Pancreas (tissue), 10 donors: ENCODE data around the gene NDUFAF8. TPM values are rescaled to one million over a fixed set of nuclear protein-coding genes. Genes with fewer than 3 reads are reported as not detected.
A peak's percentile ranks its signal among the peaks of the same experiment; 100 is the strongest.

ENCODE experiments used
- ATAC-seq, 4 donors: fragments of 200-7000 bp; cut with Tn5 transposase; one replicate each; pipeline versions ENCODE4 v1.8.0 to v1.9.1; 2020; ENCODE audit warnings: mild to moderate bottlenecking in 4 of 4, moderate library complexity in 4 of 4
- DNase-seq, 6 donors: peaks; one replicate each; pipeline ENCODE4 v3.0.0-alpha.2; 2020
- FAIRE-seq: peaks from 2 replicates; lab custom pipeline; 2012; peaks lifted over from hg19 to GRCh38; lab: Jason Lieb, UNC
- H3K27ac ChIP-seq, 4 donors: fragments of 200-600 bp; sonication (generic); 1 replicate in 3 of 4; 2 replicates in 1 of 4; pipeline versions ENCODE4 v1.5.0 to v1.8.0; 2020
- H3K27me3 ChIP-seq, 4 donors: fragments of 200-600 bp; one replicate each; pipeline ENCODE4 v1.8.0; 2021
- H3K36me3 ChIP-seq, 3 donors: fragments of 200-600 bp; sonication (generic) in 1 of 3; one replicate each; pipeline versions ENCODE4 v1.5.0 to v1.8.0; 2020 to 2021
- H3K4me1 ChIP-seq, 3 donors: fragments of 200-600 bp; one replicate each; pipeline ENCODE4 v1.8.0; 2021
- H3K4me3 ChIP-seq, 4 donors: fragments of 200-600 bp; sonication (generic) in 2 of 4; one replicate each; pipeline versions ENCODE4 v1.5.0 to v1.8.0; 2020 to 2021
- H3K9me3 ChIP-seq, 4 donors: fragments of 200-600 bp; one replicate each; pipeline ENCODE4 v1.8.0; 2021
- WGBS, 2 donors: extraction: QIAGEN DNeasy Blood & Tissue Kit; methylation state at CpG; one replicate each; pipeline ENCODE4 v1.1.7; 2013; 5-methylcytosine and 5-hydroxymethylcytosine counted together
- intact Hi-C, 3 donors: fragments of 100-400 bp; cut with DNase I; formaldehyde crosslinking; loops; one replicate each; pipeline versions ENCODE4 v1.11.1 to v1.14.2; 2022
- polyA plus RNA-seq, 2 donors: library from polyadenylated mRNA; stranded (reverse); fragments of 200-250 nt; gene quantifications; one replicate each; pipeline ENCODE4 v1.2.3, GENCODE V29; 2013
- total RNA-seq, 6 donors: library from RNA; stranded (reverse); fragmentation: NEBNext Ultra II Directional in 4 of 6; extraction: Animal tissue kit (Norgen Biotek cat#: 25700) in 4 of 6; gene quantifications; one replicate each; pipeline versions ENCODE4 v1.2.1 to v1.2.4, GENCODE V29; 2021 to 2023
- TF ChIP-seq, protein P1 (sequence below), 4 donors: fragments of 200-600 bp; sonication (generic) in 3 of 4; IDR thresholded peaks; one replicate each; pipeline versions ENCODE4 v1.5.0 to v1.8.0; 2021; ENCODE audit warnings: antibody characterized with exemption in 4 of 4
- donor health status: healthy with polysubstance abuse.
- donor health status: DM: no; HTN: no; CAD: no; lungs with moderate emphysema.
- donor health status: DM: no; HTN: no; CAD: no.
- donor health status: control.
- donor health status: control.
- donor health status: Bipolar disorder and iron deficiency.
- donor health status: DM: yes; HTN: yes; CAD: no.
- donor health status: DM: no; HTN: no; CAD: no.
- donor health status: DM: no; HTN: no; CAD: no.
- donor health status: DM: yes; HTN: yes; CAD: no.

The NDUFAF8 gene
- total and polyA plus RNA-seq, 8 donors = 17.5 to 34.1 (median 21.9) TPM

GRCh38 chr17:81229666-81229920 is 9.5 kb upstream of the NDUFAF8 start:
- no peak for FAIRE-seq

GRCh38 chr17:81230043-81230820 is 8.9 kb upstream of the NDUFAF8 start:
- DNase-seq (peak in 3 of 6 donors; percentile 17 to 79 (median 50)), ATAC-seq (peak in 3 of 4 donors; percentile 14 to 33 (median 27)), FAIRE-seq (no peak)
- H3K27me3 ChIP-seq = no peaks in the 10 kb centered on the region
- no peaks in the 10 kb centered on the region for H3K9me3 ChIP-seq
- intact Hi-C loops = no loop called here
- H3K27ac ChIP-seq = no peak overlapping the region
- TF ChIP-seq, protein P1, sequence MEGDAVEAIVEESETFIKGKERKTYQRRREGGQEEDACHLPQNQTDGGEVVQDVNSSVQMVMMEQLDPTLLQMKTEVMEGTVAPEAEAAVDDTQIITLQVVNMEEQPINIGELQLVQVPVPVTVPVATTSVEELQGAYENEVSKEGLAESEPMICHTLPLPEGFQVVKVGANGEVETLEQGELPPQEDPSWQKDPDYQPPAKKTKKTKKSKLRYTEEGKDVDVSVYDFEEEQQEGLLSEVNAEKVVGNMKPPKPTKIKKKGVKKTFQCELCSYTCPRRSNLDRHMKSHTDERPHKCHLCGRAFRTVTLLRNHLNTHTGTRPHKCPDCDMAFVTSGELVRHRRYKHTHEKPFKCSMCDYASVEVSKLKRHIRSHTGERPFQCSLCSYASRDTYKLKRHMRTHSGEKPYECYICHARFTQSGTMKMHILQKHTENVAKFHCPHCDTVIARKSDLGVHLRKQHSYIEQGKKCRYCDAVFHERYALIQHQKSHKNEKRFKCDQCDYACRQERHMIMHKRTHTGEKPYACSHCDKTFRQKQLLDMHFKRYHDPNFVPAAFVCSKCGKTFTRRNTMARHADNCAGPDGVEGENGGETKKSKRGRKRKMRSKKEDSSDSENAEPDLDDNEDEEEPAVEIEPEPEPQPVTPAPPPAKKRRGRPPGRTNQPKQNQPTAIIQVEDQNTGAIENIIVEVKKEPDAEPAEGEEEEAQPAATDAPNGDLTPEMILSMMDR (IDR thresholded peaks at IDR 0.05) = peak in 1 of 4 donors; percentile 8
- no peak overlapping the region for H3K4me3 ChIP-seq
- no peaks in the 10 kb centered on the region for H3K4me1 ChIP-seq
- H3K36me3 ChIP-seq = peaks cover 0 to 8% (median 0%) of the 10 kb centered on the region in 3 donors
- 89 to 90% methylated on average over 24 to 26 of the region's 26 CpGs for WGBS, 2 donors

More at GRCh38 chr17:81229666-81229920, 9.5 kb upstream of the NDUFAF8 start:
- WGBS, 2 donors = 90 to 92% methylated on average over 14 of the region's 14 CpGs
- no peaks in the 10 kb centered on the region for H3K27me3 ChIP-seq
- H3K36me3 ChIP-seq = peaks cover 0 to 8% (median 0%) of the 10 kb centered on the region in 3 donors
- H3K27ac ChIP-seq = no peak overlapping the region
- H3K4me1 ChIP-seq = no peaks in the 10 kb centered on the region
- peak in 1 of 6 donors; percentile 53 for DNase-seq
- intact Hi-C loops = no loop called here
- ATAC-seq = no peak
- no peaks in the 10 kb centered on the region for H3K9me3 ChIP-seq
- TF ChIP-seq, protein P1 (IDR thresholded peaks at IDR 0.05) = no peak
- H3K4me3 ChIP-seq = no peak overlapping the region

DNA sequence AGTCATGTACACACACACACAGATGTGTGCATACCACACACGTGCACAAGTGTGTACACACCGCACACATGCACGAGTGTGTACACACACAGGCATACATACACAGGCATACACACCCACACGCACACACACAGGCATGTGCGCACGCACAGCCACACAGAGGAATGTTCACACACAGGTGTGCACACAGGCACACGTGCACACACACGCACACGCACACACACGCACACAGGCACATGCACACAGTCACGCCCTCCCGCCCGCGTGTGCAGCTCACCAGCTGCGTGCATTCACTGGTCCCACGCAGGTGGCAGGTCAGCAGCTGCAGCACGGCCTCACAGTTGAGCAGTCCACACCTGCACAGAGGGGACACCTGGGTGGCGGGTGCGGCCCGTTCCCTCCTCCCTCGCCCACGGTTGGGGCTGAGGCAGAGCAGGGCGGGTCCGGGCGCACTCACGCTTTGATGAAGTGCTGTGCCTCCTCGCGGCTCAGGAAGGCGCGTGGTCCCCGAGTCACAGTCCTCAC is 7.9 kb upstream of the NDUFAF8 start:
- no peaks in the 10 kb centered on the region for H3K4me1 ChIP-seq
- no peak for ATAC-seq
- H3K27ac ChIP-seq = no peak overlapping the region
- intact Hi-C loops = no loop called here
- no peak for FAIRE-seq
- TF ChIP-seq, protein P1 (IDR thresholded peaks at IDR 0.05) = no peak
- no peak overlapping the region for H3K4me3 ChIP-seq
- peaks cover 0 to 8% (median 0%) of the 10 kb centered on the region in 3 donors for H3K36me3 ChIP-seq
- H3K9me3 ChIP-seq = no peaks in the 10 kb centered on the region
- 90 to 91% methylated on average over 30 to 31 of the region's 31 CpGs for WGBS, 2 donors
- H3K27me3 ChIP-seq = no peaks in the 10 kb centered on the region
- DNase-seq = peak in 1 of 6 donors; percentile 29

DNA sequence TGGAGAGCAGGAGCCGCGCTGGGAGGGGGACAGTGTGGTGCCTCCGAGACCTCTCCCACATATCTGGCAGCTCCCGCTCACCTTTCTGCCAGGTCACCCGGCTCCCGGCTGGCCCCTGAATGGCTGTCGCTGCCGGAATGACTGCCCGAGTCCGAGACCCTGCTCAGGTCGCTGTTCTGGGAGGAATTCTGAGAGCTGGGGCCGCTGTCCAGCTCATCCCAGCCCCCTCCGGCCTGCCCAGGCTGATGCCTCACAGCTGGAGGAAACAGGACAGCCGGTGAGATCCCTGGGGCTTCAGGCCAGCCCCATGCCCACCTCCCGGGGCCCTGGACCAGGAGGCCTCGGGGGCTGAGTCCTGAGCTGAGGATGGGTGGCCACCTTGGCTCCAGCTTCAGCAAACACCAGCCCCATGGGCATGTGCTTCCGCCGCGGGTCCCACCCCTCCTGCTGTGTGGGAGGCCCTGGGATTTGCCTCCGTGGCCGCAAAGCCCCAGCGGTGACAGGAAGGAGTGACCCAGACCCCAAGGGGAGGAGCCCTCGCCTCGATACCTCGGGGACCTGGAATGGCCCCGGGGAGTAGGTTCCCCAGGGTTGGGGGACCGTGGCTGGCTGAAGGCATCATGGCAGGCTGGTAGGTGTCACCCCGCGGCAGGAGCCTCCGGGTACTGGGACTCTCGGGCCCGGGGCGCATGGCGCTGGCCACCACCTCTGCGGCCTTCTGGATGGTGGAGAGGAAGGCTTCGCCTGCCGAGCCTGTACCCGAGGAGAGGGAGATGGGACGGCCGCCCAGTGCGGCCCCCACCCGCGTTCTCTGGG is 7.1 kb upstream of the NDUFAF8 start:
- DNase-seq = peak in 3 of 6 donors; percentile 13 to 76 (median 36)
- H3K9me3 ChIP-seq = no peaks in the 10 kb centered on the region
- no peaks in the 10 kb centered on the region for H3K27me3 ChIP-seq
- no peak overlapping the region for H3K27ac ChIP-seq
- peaks cover 0 to 8% (median 0%) of the 10 kb centered on the region in 3 donors for H3K36me3 ChIP-seq
- H3K4me3 ChIP-seq = no peak overlapping the region
- no peak for ATAC-seq
- no peaks in the 10 kb centered on the region for H3K4me1 ChIP-seq
- FAIRE-seq = no peak
- intact Hi-C loops = no loop called here
- WGBS, 2 donors = 92 to 94% methylated on average over 43 of the region's 43 CpGs
- TF ChIP-seq, protein P1 (IDR thresholded peaks at IDR 0.05) = no peak
